SK-N-SH (cell line): Measurements from ENCODE around the gene BPIFA2. TPM values are rescaled to one million over a fixed set of nuclear protein-coding genes. Genes with fewer than 3 reads are reported as not detected.

Experiments
- CTCF ChIA-PET: fragments of 300-600, 350-600 bp; formaldehyde crosslinking; extraction: SDS; loops from one replicate; lab custom pipeline; 2021; lab: Yijun Ruan, JAX
- POLR2A ChIA-PET: fragments of 350-600 bp; sonication (Branson Sonifier 250); formaldehyde crosslinking; extraction: SDS; loops from one replicate; lab custom pipeline; 2020; ENCODE audit warnings: antibody characterized with exemption, inconsistent platforms; lab: Yijun Ruan, JAX
- DNase-seq: peaks from one replicate; pipeline ENCODE4 v3.0.0; 2012
- H2AFZ ChIP-seq: fragments of 200-600 bp; sonication (generic); 2 replicates; pipeline ENCODE4 v1.8.1; 2016; ENCODE audit warnings: antibody characterized with exemption, mild to moderate bottlenecking, low read depth
- H3F3A ChIP-seq: fragments of 200-600 bp; sonication (generic); replicated peaks from 2 replicates; pipeline ENCODE3; 2016; ENCODE audit warnings: antibody characterized with exemption, mild to moderate bottlenecking; ENCODE audit not compliant: insufficient read depth
- H3K27ac ChIP-seq, 2 experiments: fragments of 200-500 bp in 1 of 2; fragments of 200-600 bp in 1 of 2; sonication (Bioruptor generic) in 1 of 2; sonication (generic), shearing (Covaris generic) in 1 of 2; 2 replicates each; pipeline versions ENCODE4 v1.5.1 to v1.6.1; 2014 to 2016; ENCODE audit warnings: low read depth in 2 of 2, inconsistent platforms in 1 of 2, low read length in 1 of 2, mild to moderate bottlenecking in 1 of 2, mixed read lengths in 1 of 2
- H3K27me3 ChIP-seq: fragments of 200-600 bp; sonication (generic), shearing (Covaris generic); 2 replicates; pipeline ENCODE4 v1.6.1; 2016; ENCODE audit warnings: mixed run types; ENCODE audit not compliant: insufficient read depth
- H3K36me3 ChIP-seq, 2 experiments: fragments of 200-500 bp in 1 of 2; fragments of 200-600 bp in 1 of 2; sonication (Bioruptor generic) in 1 of 2; sonication (generic) in 1 of 2; replicated peaks in 1 of 2; 2 replicates each; pipeline versions ENCODE3 to v1.5.1; 2014 to 2016; ENCODE audit warnings: low read length in 1 of 2, mild to moderate bottlenecking in 1 of 2; ENCODE audit not compliant: insufficient read depth in 2 of 2, control insufficient read depth in 1 of 2
- H3K4me1 ChIP-seq, 2 experiments: fragments of 200-500 bp in 1 of 2; fragments of 200-600 bp in 1 of 2; sonication (Bioruptor generic) in 1 of 2; sonication (generic), shearing (Covaris generic) in 1 of 2; 2 replicates each; pipeline versions ENCODE4 v1.5.1 to v1.6.1; 2014 to 2016; ENCODE audit warnings: low read depth in 1 of 2, low read length in 1 of 2, mixed run types in 1 of 2; ENCODE audit not compliant: insufficient read depth in 2 of 2, control insufficient read depth in 1 of 2
- H3K4me2 ChIP-seq: fragments of 200-600 bp; sonication (generic), shearing (Covaris generic); 2 replicates; pipeline ENCODE4 v1.6.1; 2017; ENCODE audit warnings: mixed run types
- H3K4me3 ChIP-seq, 2 experiments: fragments of 200-500 bp in 1 of 2; fragments of 200-600 bp in 1 of 2; sonication (Bioruptor generic) in 1 of 2; sonication (generic), shearing (Covaris generic) in 1 of 2; 2 replicates each; pipeline versions ENCODE4 v1.5.1 to v1.8.1; 2014 to 2016; ENCODE audit warnings: low read depth in 2 of 2, inconsistent platforms in 1 of 2, low read length in 1 of 2, mild to moderate bottlenecking in 1 of 2, mixed read lengths in 1 of 2, moderate library complexity in 1 of 2
- H3K79me2 ChIP-seq: fragments of 200-600 bp; sonication (generic); 2 replicates; pipeline ENCODE4 v1.8.1; 2017; ENCODE audit warnings: mild to moderate bottlenecking; ENCODE audit not compliant: insufficient read depth
- H3K9ac ChIP-seq: fragments of 200-600 bp; sonication (generic); 2 replicates; pipeline ENCODE4 v1.6.1; 2017; ENCODE audit warnings: mixed run types
- H3K9me2 ChIP-seq: fragments of 200-600 bp; sonication (generic); 2 replicates; pipeline ENCODE4 v1.6.1; 2017; ENCODE audit warnings: mixed run types
- H3K9me3 ChIP-seq: fragments of 200-600 bp; sonication (generic); 2 replicates; pipeline ENCODE4 v1.6.1; 2017; ENCODE audit warnings: mixed run types, mild to moderate bottlenecking, moderate library complexity
- H4K20me1 ChIP-seq: fragments of 200-600 bp; sonication (generic); 2 replicates; pipeline ENCODE4 v1.6.1; 2017; ENCODE audit warnings: mild to moderate bottlenecking, mixed run types; ENCODE audit not compliant: insufficient read depth
- CHD2 ChIP-seq: fragments of 150-350 bp; IDR thresholded peaks from 2 replicates; pipeline ENCODE4 v1.6.1; 2018; ENCODE audit warnings: low read length; ENCODE audit not compliant: partially characterized antibody
- ELF1 ChIP-seq: IDR thresholded peaks from 2 replicates; pipeline ENCODE4 v1.4.0; 2012
- EP300 ChIP-seq, 2 experiments: IDR thresholded peaks; 2 replicates each; pipeline versions ENCODE4 v1.4.0 to v1.6.1; 2012; ENCODE audit warnings: borderline replicate concordance in 1 of 2, low read depth in 1 of 2, low read length in 1 of 2
- FOXM1 ChIP-seq: IDR thresholded peaks from 2 replicates; pipeline ENCODE4 v1.4.0; 2012; ENCODE audit warnings: low read depth, mild to moderate bottlenecking
- MXI1 ChIP-seq: IDR thresholded peaks from 2 replicates; pipeline ENCODE4 v1.6.1; 2012; ENCODE audit warnings: mild to moderate bottlenecking, low read depth, low read length, improper control_type of control experiment
- NRF1 ChIP-seq: IDR thresholded peaks from 2 replicates; pipeline ENCODE4 v1.6.1; 2012; ENCODE audit warnings: low read depth, mild to moderate bottlenecking, low read length
- POLR2AphosphoS5 ChIP-seq: IDR thresholded peaks from 2 replicates; pipeline ENCODE4 v1.6.1; 2012; ENCODE audit warnings: low read depth, low read length
- RAD21 ChIP-seq: IDR thresholded peaks from 2 replicates; pipeline ENCODE4 v1.6.1; 2012; ENCODE audit warnings: mild to moderate bottlenecking, low read length
- RCOR1 ChIP-seq: fragments of 150-350 bp; IDR thresholded peaks from 2 replicates; pipeline ENCODE4 v1.6.1; 2017; ENCODE audit warnings: antibody characterized with exemption, low read length
- RFX5 ChIP-seq: IDR thresholded peaks from 2 replicates; pipeline ENCODE4 v1.6.1; 2012; ENCODE audit warnings: mild to moderate bottlenecking, improper control_type of control experiment, low read length
- SMC3 ChIP-seq: IDR thresholded peaks from 2 replicates; pipeline ENCODE4 v1.6.1; 2012; ENCODE audit warnings: low read depth, low read length, improper control_type of control experiment
- TAF1 ChIP-seq: IDR thresholded peaks from 2 replicates; pipeline ENCODE4 v1.6.1; 2012; ENCODE audit warnings: low read depth, mild to moderate bottlenecking, low read length, moderate library complexity, borderline replicate concordance
- TEAD4 ChIP-seq: IDR thresholded peaks from 2 replicates; pipeline ENCODE4 v1.4.0; 2012; ENCODE audit warnings: mild to moderate bottlenecking, borderline replicate concordance; ENCODE audit not compliant: insufficient read depth
- WGBS: methylation state at CpG from one replicate; pipeline ENCODE4 v1.1.6; 2017; ENCODE audit warnings: low lambda C conversion rate; 5-methylcytosine and 5-hydroxymethylcytosine counted together
- polyA plus RNA-seq, 3 experiments: library from polyadenylated mRNA; depleted of rRNA; stranded (reverse); fragments of >200 nt; gene quantifications; 2 replicates each; pipeline ENCODE4 v1.2.3, GENCODE V29; 2012
- TF ChIP-seq, protein P1 (sequence below): fragments of 200-600 bp; sonication (generic); IDR thresholded peaks from 2 replicates; pipeline ENCODE4 v1.6.1; 2017; ENCODE audit warnings: antibody characterized with exemption, mild to moderate bottlenecking, moderate library complexity
- TF ChIP-seq, protein P2 (sequence below): IDR thresholded peaks from 2 replicates; pipeline ENCODE4 v1.4.0; 2012; ENCODE audit warnings: low read depth, borderline replicate concordance
- TF ChIP-seq, protein P3 (sequence below): IDR thresholded peaks from 2 replicates; pipeline ENCODE4 v1.6.1; 2012; ENCODE audit warnings: mild to moderate bottlenecking, low read depth, low read length, moderate library complexity
- TF ChIP-seq, protein P4 (sequence below): IDR thresholded peaks from 2 replicates; pipeline ENCODE4 v1.4.0; 2012; ENCODE audit warnings: low read depth, borderline replicate concordance
- TF ChIP-seq, protein P5 (sequence below): IDR thresholded peaks from 2 replicates; pipeline ENCODE4 v1.4.0; 2012; ENCODE audit warnings: low read depth
- TF ChIP-seq, protein P6 (sequence below): fragments of 150-350 bp; IDR thresholded peaks from 2 replicates; pipeline ENCODE4 v1.6.1; 2017; ENCODE audit warnings: antibody characterized with exemption, low read length, low read depth, borderline replicate concordance
- TF ChIP-seq, protein P7 (sequence below): IDR thresholded peaks from 2 replicates; pipeline ENCODE4; 2012

The BPIFA2 gene
- polyA plus RNA-seq, 1 of the 3 experiments (the other 2 are of a cell fraction): not detected

DNA sequence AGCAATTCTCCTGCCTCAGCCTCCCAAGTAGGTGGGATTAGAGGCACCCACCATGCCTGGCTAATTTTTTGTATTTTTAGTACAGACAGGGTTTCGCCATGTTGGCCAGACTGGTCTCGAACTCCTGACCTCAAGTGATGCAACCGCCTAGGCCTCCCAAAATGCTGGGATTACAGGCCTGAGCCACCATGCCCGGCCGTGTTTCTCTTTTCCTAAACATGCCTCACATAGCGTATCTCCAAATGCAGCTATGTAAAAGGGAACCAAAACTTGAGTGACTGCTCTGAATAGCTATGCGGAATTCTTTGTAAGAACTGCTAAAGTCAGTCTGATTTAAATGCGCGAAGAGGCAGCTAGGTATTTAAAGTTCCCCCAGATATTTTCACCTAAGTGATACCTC, 20.5 kb downstream of the BPIFA2 start (continued):
- TF ChIP-seq, protein P1, sequence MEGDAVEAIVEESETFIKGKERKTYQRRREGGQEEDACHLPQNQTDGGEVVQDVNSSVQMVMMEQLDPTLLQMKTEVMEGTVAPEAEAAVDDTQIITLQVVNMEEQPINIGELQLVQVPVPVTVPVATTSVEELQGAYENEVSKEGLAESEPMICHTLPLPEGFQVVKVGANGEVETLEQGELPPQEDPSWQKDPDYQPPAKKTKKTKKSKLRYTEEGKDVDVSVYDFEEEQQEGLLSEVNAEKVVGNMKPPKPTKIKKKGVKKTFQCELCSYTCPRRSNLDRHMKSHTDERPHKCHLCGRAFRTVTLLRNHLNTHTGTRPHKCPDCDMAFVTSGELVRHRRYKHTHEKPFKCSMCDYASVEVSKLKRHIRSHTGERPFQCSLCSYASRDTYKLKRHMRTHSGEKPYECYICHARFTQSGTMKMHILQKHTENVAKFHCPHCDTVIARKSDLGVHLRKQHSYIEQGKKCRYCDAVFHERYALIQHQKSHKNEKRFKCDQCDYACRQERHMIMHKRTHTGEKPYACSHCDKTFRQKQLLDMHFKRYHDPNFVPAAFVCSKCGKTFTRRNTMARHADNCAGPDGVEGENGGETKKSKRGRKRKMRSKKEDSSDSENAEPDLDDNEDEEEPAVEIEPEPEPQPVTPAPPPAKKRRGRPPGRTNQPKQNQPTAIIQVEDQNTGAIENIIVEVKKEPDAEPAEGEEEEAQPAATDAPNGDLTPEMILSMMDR: no peak

DNA sequence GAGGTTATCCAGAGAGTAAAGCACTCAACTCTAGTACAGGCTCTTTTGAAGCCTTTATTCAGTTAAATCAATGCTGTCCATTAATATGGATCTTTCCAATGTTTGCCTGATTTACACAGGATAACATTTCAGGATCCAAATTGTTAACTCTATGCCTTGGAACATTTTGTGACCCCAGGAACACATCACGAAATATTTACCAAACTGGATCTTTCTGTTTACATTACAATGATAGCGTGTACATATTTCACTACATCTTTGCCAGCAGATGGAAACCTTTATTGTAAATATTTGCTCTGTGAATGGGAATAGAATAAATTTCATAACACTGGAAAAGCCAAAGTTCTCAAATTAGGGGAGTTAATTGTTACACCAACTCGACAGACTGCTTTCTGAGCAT, 23.5 kb downstream of the BPIFA2 start:
- Histone ChIP-seq H3K4me1 (no peaks in the 10 kb centered on the region), H3K4me2 (no peak overlapping the region), H3K9ac (no peak overlapping the region), H3K79me2 (no peaks in the 10 kb centered on the region), H2AFZ (no peak overlapping the region), H3K27me3 (no peaks in the 10 kb centered on the region), H3K36me3 (no peaks in the 10 kb centered on the region), H3K27ac (no peak overlapping the region), H3K4me3 (no peak overlapping the region), H3F3A (no peaks in the 10 kb centered on the region), H4K20me1 (no peaks in the 10 kb centered on the region), H3K9me3 (no peaks in the 10 kb centered on the region), H3K9me2 (no peaks in the 10 kb centered on the region)
- DNase-seq: no peak
- POLR2A ChIA-PET: no interaction called here
- 3% methylated on average over 3 of the region's 3 CpGs for WGBS
- CTCF ChIA-PET: no interaction called here
- TF ChIP-seq CHD2 (no peak), RAD21 (no peak), SMC3 (no peak), MXI1 (no peak), EP300 (IDR thresholded peaks at IDR 0.05; ENCODE audit: borderline replicate concordance in 1 of 2, low read depth in 1 of 2, low read length in 1 of 2) (no peak), FOXM1 (no peak), TAF1 (no peak), POLR2AphosphoS5 (no peak), RCOR1 (no peak), RFX5 (no peak), TEAD4 (no peak), ELF1 (no peak), NRF1 (no peak)
- TF ChIP-seq, protein P2, sequence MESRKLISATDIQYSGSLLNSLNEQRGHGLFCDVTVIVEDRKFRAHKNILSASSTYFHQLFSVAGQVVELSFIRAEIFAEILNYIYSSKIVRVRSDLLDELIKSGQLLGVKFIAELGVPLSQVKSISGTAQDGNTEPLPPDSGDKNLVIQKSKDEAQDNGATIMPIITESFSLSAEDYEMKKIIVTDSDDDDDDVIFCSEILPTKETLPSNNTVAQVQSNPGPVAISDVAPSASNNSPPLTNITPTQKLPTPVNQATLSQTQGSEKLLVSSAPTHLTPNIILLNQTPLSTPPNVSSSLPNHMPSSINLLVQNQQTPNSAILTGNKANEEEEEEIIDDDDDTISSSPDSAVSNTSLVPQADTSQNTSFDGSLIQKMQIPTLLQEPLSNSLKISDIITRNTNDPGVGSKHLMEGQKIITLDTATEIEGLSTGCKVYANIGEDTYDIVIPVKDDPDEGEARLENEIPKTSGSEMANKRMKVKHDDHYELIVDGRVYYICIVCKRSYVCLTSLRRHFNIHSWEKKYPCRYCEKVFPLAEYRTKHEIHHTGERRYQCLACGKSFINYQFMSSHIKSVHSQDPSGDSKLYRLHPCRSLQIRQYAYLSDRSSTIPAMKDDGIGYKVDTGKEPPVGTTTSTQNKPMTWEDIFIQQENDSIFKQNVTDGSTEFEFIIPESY: no peak
- TF ChIP-seq, protein P3, sequence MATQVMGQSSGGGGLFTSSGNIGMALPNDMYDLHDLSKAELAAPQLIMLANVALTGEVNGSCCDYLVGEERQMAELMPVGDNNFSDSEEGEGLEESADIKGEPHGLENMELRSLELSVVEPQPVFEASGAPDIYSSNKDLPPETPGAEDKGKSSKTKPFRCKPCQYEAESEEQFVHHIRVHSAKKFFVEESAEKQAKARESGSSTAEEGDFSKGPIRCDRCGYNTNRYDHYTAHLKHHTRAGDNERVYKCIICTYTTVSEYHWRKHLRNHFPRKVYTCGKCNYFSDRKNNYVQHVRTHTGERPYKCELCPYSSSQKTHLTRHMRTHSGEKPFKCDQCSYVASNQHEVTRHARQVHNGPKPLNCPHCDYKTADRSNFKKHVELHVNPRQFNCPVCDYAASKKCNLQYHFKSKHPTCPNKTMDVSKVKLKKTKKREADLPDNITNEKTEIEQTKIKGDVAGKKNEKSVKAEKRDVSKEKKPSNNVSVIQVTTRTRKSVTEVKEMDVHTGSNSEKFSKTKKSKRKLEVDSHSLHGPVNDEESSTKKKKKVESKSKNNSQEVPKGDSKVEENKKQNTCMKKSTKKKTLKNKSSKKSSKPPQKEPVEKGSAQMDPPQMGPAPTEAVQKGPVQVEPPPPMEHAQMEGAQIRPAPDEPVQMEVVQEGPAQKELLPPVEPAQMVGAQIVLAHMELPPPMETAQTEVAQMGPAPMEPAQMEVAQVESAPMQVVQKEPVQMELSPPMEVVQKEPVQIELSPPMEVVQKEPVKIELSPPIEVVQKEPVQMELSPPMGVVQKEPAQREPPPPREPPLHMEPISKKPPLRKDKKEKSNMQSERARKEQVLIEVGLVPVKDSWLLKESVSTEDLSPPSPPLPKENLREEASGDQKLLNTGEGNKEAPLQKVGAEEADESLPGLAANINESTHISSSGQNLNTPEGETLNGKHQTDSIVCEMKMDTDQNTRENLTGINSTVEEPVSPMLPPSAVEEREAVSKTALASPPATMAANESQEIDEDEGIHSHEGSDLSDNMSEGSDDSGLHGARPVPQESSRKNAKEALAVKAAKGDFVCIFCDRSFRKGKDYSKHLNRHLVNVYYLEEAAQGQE: no peak
- TF ChIP-seq, protein P4, sequence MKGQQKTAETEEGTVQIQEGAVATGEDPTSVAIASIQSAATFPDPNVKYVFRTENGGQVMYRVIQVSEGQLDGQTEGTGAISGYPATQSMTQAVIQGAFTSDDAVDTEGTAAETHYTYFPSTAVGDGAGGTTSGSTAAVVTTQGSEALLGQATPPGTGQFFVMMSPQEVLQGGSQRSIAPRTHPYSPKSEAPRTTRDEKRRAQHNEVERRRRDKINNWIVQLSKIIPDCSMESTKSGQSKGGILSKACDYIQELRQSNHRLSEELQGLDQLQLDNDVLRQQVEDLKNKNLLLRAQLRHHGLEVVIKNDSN: no peak
- TF ChIP-seq, protein P5, sequence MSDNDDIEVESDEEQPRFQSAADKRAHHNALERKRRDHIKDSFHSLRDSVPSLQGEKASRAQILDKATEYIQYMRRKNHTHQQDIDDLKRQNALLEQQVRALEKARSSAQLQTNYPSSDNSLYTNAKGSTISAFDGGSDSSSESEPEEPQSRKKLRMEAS: no peak
- TF ChIP-seq, protein P6, sequence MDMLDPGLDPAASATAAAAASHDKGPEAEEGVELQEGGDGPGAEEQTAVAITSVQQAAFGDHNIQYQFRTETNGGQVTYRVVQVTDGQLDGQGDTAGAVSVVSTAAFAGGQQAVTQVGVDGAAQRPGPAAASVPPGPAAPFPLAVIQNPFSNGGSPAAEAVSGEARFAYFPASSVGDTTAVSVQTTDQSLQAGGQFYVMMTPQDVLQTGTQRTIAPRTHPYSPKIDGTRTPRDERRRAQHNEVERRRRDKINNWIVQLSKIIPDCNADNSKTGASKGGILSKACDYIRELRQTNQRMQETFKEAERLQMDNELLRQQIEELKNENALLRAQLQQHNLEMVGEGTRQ: no peak
- TF ChIP-seq, protein P7, sequence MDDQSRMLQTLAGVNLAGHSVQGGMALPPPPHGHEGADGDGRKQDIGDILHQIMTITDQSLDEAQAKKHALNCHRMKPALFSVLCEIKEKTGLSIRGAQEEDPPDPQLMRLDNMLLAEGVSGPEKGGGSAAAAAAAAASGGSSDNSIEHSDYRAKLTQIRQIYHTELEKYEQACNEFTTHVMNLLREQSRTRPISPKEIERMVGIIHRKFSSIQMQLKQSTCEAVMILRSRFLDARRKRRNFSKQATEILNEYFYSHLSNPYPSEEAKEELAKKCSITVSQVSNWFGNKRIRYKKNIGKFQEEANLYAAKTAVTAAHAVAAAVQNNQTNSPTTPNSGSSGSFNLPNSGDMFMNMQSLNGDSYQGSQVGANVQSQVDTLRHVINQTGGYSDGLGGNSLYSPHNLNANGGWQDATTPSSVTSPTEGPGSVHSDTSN: no peak
